ENCODE data around the gene PBLD. TPM values are rescaled to one million over a fixed set of nuclear protein-coding genes. Genes with fewer than 3 reads are reported as not detected.
"Not testable (repeated sequence)": the region's sequence is repeated elsewhere in the genome, so short reads cannot be mapped to it uniquely, and the experiment has no call there.

PBLD gene
- polyA plus RNA-seq, 1 donor: 6.8 TPM

DNA sequence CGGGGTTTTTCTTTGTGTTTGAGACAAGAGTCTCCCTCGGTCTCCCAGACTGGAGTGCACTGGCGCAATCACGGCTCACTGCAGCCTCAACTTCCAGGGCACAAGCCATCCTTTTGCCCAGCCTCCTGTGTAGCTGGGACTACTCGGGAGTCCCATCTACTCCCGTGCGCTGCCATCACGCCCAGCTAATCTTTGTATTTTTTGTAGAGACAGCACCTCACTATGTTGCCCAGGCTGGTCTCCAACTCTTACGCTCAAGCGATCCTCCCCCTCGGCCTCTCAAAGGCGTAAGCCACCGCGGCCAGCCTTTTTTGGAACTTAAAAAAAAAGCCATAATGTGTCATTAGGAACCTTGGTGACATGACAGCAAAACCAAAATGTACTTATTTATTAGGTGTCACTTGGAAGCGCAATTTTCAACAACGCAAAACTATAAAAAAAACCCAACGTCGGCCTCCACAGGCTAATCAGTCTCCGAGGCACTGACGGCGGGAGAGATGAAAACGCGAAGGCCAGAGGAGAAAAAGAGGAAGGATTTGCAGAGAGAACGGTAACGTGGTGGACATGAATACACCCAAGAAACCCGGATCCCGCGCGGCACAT is 1.8 kb downstream of the PBLD start:
- peak; percentile 63 for DNase-seq

DNA sequence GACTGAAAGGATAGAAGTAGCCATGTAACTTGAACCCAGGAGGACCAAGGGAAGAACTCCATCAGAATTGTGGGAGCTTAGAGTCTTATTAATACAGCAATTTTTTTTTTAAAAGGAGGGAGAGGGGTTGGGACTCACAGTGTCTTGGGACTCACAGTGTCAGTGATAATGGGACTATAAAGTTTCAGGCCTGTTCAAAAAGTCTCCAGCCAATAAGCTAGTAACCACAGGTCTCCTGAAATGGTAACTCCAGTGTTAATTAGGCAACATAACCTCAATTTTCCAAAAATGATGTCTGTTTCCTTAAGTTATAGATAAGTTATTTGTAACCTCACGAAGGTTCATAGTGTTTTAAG is 3.2 kb downstream of the PBLD start:
- DNase-seq: no peak

DNA sequence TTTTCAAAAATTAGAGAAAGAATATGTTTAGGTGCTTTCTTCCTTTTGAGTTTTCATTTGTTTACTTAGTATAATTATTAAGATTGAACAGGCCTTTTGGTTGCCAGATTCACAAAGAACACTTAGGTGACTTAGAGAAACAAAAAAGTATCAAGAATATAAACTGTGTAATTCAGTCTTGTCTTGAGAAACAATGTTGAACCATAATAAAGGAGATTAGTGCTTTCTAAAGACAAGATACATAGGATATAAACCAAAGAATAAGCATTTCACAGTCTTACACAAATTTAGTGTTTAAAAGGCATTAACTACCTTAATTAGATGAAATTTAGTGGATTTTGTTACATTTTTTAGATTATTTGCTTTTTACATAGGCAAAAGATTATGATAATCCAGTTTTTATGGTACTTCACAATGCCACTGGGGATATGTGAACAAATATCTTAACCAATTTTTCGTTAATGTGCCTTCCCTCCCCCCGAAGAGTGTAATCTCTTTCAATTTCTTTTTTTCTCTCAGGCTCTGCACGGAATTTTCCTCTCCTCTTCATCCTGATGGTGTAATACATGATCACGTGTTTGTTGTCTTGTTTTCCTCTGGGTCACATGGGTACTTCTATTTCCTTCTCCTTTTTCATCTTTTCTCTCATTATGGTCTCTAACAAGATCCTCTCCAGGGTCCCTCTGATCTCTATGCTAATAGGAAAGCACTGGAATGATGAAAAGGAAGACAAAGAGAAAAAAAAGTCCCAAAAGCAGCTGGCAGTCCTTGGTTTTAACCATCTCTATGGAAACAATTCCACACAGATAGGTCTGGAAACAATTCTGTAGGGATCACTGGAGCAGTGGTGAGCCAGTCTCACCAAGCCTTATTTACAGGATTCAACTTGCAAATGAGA is 4.6 kb downstream of the PBLD start:
- peak; percentile 50 for DNase-seq

DNA sequence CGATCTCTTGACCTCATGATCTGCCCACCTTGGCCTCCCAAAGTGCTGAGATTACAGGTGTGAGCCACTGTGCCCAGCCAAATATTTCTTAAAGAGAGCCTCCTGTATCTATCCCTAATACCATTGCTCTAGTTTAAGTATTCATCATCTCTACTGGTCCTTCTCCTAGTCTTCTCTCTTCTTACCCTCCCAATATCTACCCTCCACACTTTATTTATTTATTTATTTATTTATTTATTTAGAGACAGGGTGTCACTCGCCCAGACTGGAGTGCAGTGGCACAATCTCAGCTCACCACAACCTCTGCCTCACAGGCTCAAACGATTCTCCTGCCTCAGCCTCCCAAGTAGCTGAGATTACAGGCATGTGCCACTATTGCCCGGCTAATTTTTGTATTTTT is 8.3 kb downstream of the PBLD start:
- DNase-seq: not testable (repeated sequence)

DNA sequence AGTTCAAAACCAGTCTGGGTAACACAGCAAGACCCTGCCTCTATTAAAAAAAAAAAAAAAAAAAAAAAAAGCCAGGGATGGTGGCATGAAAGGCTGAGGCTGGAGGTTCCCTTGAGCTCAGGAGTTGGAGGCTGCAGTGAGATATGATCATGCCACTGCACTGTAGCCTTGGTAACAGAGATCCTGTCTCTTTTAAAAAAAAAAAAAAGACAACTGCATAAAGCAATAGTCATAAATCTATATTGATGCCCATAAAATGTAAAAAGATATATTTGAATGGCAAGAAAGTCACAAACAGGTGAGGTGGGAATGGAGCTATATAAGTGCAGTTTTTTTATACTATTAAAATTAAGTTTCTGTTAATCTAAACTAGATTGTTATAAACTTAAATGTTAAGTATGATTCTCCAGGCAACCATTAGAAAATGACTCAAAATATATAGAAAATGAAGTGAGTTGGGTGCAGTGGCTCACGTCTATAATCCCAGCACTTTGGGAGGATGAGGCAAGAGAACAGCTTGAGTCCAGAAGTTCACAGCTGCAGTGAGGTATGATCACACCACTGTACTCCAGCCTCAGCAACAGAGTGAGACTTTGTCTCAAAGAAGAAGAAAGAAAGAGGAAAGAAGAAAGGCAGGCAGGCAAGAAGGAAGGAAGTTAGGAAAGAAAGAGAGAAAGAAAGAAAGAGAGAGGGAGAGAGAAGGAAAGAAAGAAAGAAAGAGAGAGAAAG is 14.2 kb downstream of the PBLD start:
- DNase-seq: no peak

DNA sequence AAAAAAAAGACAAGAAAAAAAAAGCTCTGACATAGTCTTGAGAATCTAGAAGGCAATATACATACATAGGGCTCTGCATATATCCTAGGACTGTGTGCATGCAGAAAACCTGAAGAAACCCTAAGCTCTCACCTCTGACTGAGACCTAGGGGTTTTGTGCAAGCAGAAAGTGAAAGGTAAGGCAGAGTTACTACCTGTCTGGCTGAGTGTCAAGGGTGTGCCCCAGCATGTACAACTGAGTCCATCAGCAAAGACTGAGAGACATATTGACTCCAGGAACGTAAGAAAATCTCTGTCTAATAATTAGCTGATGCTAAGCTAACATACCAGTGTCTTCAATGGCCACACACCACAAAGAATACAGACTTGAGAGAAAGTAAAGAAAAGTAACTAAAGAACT is 17.1 kb downstream of the PBLD start:
- no peak for DNase-seq

DNA sequence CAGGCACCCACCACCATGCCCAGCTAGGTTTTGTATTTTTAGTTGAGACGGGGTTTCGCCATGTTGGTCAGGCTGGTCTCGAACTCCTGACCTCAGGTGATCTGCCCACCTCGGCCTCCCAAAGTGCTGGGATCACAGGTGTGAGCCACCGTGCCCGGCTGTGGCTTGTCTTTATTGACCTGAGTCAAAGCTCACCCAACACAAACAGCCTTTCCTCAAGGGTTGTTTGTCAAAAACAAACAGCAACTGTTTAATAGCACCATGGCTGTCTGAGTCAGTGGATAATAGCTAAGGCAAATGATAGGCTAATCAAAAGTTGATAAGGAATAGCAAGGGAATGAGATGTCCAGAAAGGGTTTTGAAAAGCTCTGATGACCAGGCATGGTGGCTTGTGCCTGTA is 17.8 kb downstream of the PBLD start:
- DNase-seq: not testable (repeated sequence)

DNA sequence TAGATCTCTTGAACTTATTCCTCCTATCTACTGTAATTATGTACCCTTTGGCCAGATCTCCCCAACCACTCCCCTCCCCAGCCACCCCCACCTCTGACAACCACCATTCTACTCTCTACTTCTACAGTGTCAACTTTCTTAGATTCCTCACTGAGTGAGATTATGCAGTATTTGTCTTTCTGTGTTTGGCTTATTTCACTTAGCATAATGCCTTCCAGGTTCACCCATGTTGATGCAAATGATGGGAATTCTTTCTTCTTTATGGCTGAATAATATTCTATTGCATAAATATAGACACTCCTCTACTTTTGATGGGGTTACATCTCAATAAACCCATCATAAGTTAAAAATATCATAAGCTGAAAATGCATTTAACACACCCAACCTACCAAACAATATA is 22.2 kb downstream of the PBLD start:
- DNase-seq: no peak

DNA sequence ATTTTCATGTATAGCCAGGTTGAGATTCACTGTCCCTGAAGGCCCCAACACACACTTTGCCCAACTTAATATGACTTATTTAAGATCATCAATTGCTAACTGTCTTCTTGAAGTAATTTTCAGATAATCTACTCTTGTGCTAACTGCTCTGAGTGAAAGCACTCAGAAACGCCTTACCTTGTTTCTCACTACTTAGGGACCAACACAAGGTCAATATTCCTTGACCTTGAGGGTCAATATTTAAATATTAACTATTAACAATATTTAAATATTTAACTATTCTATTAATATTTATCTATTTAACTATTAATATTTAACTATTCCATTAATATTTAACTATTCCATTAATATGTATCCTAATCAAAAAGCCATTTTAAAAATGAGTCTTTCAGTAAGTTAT is 26.9 kb downstream of the PBLD start:
- no peak for DNase-seq

DNA sequence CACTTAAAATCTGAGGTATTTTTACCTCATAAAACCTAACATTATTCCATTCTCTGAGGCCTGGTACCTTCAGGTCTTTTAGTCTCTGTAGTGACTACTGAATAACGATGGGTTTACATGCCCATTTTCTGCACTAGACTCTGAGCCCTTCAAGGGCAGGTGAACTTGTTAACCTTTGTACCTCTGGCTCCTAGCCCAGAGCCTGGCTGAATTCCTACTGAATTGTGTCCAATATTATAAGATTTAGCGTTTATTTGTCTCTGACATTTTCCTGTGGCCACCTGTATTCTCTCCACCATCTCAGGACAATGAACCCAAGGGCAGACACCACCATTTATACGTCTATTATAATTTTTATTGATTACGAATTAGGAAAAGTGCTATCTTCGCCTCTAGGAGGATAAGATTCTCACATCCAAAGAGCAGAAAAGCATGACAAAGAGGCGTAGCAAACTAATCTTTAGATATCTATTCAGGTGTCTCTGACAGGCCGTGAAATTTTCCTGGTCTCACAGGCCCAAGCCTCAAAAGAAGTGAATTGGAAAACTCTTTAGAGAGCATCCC is 28.8 kb downstream of the PBLD start:
- DNase-seq: no peak

DNA sequence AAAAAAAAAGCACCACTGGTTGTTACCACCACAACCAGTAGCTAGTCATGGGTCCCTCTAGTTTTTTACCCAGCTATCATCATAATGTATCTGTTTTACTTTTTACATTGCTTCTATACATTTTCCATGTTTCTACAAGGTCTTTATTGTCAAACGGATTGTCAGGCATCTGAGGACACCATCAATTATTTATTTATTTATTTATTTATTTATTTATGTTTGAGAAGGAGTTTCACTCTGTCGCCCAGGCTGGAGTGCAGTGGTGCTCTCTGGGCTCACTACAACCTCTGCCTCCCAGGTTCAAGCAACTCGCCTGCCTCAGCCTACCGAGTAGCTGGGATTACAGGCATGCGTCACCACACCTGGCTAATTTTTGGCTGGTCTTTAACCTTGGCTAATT is 29.9 kb downstream of the PBLD start:
- no peak for DNase-seq

DNA sequence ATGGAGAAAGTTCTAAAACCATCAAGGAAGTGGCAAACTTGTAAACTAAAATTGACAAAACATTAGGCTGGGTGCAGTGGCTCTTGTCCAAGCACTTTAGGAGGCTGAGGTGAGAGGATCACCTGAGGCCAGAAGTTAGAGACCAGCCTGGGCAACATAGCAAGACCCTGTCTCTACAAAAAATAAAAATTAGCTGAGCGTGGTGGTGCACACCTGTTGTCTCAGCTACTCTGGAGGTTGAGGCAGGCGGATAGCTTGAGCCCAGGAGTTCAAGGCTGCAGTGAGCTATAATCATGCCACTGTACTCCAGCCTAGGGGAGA is 30.3 kb downstream of the PBLD start:
- no peak for DNase-seq

DNA sequence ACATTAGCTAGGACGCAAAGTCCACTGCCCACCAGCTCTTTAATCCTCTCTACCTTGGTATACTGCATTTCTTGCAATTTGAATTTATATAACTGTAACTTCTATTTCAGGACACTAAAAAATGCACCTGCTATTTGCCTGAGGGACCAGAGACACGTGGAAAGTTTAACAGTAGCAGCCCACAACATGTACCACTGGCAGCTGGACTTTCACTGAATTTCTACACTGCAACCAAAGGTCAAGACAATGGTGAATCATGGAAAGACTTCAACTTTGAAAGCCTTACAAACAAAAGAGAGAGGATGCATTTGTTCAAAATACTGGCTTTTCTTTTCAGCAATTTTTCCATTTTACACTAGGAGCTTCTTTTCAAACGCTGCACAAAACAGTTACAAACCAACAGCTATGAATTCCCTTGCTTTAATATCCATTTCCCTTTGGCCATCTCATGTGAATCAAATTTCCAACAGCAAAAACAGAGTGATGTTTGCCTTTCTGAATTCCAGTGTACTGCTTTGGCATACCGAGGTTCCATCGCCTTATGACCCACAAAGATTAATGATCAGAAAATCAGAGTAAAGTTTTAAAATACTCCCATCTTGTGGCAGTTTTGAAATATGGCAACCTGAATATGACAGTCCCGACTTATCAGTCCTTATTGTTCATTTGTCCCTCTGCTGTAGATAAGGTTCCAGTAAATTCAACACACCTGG is 30.8 kb downstream of the PBLD start:
- peak; percentile 29 for DNase-seq

DNA sequence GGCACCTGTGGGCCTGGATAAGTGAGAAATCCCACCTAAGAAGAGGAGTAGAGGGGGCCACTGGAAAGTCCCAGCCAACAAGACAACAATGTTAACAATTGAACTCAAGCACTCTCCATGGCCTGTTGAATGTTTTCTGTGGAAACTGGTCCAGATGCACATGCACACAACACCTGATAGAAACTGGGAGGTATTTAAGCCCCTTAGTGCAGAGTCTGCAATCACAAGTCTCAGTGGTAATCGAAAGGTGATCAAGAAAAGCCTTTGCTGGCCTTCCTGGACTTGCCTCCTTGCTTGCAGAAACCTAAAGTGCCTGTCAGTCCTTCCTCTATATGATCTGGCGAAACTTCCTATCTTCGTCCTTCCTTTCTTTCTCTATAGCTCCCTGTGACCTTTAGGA is 31.4 kb downstream of the PBLD start:
- DNase-seq: no peak

DNA sequence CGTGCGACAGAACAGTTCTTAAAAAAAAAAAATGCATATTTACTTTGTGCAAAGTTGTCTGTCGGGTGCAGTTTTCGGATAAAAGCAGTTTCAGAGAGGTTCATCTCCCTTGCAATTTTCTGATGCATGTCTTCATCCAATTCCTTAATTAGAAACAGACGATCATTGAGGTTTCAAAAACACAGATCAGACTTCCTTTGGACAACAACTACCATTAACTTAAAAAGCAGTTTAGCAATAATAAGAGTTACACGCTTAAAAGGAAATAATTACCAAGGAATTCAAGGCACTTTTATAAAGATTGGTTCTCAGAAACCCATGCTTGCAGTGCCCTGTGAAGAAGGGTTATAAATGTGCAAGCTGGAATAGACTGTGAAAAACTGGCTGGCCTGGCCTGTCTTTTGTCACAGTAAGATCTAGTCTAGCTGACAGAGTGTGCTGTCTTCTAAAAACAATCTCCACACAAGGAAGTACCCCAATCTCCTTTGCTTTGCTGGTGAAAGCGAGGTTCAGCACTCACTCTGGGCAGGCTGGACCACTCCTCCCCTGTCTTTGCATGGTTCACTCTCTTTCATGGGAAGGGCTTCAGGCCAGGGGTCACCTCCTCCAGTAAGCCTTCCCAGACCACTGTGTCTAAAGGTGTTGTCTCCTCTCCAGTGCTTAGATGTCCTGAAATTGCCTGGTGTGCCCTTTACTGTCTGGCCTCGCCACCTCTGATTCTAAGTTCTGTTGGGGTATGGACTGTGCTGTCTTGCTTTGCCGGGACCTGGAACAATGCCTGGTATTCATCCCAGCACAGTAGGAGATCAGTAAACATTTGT is 35.7 kb downstream of the PBLD start:
- DNase-seq: peak; percentile 11

DNA sequence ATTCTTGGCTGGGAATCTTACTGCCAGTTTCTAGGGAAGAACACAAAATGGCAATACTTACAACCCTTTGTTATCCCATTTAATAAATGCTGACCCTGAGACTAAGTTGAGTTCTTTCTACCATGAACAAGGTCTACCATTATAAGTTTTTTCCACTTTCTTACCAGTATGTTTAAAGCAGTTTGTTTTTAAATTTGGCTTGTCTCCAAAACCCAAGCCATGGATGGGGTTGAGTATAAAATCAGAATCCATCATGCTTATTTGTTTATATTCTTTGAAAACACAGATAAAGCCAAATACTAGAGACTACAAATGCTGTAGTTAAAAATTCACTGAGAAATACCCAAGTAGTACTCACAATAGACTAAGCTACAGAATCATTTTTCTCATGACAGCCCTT is 42.0 kb downstream of the PBLD start:
- no peak for DNase-seq

DNA sequence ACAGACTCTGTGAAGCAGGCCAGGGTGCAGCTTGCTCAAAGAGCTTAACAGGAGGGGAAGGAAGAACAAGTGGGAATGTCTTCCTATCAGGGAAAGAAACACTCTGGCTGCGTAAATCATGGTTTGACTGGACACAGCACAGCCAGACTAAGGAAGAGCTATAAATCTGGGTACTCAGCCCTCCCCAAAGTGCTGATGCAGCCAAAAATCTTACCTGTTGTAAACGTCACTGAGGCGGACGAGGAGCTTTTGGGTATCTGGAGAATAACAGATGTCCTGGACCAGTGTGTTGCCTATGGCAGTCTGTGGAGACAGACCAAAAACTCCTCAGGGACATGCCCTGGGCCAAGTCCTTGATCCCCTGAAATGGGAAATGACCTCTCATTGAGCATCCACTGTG is 44.0 kb downstream of the PBLD start:
- no peak for DNase-seq

DNA sequence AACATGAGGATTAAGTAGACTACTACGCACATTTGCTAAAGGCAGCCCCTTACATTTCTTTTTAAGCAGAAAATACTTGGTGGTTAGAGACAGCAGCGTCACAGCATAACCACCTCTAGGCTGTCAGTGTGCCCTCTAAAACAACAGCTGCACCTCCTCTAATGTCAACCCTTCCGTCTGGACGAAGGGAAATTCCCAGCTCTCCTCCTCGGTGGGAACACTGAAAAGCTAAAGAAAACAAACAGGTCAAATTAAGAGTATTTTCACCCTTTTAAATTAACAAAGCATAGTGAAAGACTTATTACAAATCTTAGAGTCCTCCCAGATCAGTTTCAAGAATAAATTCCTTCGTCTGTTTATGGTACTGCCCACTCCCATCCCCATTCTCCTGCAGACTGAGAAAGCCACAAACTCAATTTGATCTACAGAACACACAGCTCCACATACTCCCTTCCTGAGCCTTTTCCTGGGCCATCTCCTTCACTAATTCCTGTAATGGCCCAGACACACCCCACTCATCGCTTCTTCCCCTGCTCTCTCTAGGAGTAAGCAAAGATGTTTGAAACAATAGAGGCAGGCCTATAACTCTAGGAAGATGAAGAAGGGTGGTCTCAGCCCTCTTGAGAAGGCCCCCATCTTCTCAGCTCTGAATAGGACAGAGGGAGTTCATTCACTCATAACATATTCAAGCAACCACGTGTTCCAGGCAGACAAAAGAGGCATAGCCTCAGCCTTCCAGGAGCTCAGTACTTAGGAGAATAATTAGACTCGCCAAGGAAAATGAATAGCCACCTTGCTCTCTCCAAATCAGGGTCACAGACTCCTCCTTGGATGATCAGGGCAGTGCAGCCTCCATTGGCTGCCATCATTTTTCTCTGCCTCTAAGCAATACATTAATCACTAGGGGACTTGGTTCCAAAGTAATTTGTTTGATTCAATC is 48.4 kb downstream of the PBLD start:
- no peak for DNase-seq

DNA sequence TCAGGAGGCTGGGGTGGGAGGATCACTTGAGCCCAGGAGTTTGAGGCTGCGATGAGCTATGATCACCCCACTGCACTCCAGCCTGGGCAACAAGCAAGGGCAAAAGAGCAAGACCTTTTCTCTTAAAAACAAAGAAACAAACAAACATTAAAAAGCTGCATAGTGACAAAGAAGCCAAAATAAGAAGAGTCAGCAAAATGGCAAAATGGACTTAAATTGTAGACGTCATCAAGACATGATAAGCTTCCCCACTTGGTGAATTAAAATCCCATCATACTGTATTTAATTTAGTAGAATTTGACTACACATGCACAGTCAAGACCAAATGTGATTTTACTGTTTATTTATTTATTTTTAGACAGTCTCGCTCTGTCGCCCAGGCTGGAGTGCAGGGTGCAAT is 52.0 kb downstream of the PBLD start:
- no peak for DNase-seq

DNA sequence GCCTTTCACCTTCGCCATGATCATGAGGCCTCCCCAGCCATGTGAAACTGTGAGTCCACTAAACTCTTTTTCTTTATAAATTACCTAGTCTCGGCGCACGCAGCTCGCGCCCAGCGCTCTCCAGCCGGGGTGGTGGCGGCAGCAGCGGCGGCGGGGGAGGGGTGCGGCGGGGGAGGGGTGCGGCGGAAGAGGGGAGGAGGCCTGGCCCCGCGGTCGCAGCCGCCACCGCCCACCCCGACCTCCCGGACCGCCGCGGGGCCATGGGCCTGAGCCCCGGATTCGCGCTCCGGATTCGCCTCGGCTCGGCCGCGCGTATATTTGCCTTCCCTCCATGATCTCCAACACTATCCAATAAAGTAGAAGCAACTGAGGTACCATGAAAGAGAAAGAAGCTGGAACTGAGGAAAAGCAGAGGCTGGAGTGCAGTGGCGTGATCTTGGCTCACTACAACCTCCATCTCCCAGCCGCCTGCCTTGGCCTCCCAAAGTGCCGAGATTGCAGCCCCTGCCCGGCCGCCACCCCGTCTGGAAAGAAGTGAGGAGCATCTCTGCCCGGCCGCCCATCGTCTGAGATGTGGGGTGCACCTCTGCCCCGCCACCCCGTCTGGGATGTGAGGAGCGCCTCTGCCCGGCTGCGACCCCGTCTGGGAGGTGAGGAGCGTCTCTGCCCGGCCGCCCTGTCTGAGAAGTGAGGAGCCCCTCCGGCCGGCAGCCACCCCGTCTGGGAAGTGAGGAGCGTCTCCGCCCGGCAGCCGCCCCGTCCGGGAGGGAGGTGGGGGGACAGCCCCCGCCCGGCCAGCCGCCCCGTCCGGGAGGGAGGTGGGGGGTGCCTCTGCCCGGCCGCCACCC is 53.6 kb downstream of the PBLD start:
- not testable (repeated sequence) for DNase-seq
